HG03108 (cell line): Measurements from ENCODE around the gene NIT1.
"Not testable (repeated sequence)": the region's sequence is repeated elsewhere in the genome, so short reads cannot be mapped to it uniquely, and the experiment has no call there.

Source experiments
- ATAC-seq: cut with Tn5 transposase; IDR thresholded peaks from one replicate; pipeline ENCODE4 v1.9.1; 2021; ENCODE audit warnings: moderate library complexity; ENCODE audit not compliant: unreplicated experiment

NIT1 gene

DNA sequence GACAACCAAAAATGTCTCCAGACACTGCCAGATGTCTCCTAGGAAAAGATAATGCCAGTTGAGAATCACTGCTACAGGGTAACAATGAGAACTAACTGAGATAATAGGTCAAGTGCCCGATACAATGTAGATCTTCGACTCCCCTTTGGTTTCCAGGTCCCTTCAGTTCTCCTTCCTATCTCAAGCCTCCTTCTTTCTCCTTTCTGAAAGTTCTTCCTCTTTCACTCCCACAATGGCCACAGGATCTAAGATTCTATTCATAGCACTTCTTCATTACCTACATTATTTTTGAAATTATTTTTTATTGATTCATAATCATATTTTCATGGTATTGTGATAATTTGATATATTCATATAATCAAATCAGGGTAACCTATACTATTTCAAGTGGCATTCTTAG is 6.4 kb upstream of the NIT1 start:
- no peak for ATAC-seq

DNA sequence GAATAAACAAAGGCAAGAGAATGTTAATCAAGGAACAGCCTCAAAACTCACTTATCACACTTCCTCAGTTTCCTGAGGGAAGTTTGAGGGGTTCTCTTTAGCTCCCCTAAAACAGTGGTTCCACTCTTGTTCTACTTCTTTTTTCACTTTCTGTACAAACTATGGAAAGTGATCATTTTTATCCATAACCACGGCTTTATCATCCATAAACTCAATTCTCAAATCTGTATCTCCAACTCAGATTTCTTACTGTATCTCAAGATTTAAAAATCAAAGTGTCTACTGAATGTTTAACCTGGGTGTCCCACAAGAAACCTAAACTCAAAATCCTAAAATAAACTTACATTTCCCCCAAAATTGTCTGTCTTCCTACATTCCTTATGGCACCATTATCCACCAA is 4.0 kb upstream of the NIT1 start:
- no peak for ATAC-seq

DNA sequence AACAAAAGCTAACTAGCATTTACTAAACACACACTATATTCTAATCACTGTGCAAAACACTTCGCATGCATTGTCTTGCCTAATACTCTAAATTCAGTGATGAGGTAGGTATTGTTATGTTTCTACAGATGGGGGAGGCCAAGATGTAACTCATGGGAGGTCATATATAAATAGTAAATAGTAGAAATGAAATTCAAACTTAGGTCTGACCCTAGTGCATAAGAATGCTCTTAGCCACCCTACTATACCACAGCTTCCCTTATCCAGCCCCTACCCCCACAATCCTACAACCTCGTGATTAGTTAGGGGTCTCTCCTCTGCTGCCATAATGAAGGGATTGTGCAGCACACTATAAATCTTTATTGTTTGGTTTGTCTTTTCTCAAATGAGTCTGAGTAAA is 3.3 kb upstream of the NIT1 start:
- ATAC-seq: no peak

DNA sequence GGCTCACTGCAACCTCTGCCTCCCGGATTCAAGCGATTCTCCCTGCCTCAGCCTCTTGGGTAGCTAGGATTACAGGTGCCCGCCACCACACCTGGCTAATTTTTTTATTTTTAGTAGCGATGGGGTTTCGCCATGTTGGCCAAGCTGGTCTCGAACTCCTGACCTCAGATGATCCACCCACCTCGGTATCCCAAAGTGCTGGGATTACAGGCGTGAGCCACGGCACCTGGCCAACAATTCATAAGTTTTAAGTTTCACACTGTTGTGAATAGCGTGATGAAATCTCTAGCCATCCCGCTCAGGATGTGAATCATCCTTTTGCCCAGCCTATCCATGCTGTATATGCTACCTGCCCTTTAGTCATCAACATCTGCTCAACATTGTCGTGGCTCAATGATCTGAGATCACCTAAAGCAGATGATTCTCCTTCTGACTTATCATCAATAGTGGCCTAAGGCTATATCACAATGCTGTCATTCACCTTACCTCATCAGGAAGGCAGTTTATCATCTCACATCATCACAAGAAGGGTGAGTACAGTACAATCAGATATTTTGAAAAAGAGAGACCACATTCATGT is 2.7 kb upstream of the NIT1 start:
- no peak for ATAC-seq

DNA sequence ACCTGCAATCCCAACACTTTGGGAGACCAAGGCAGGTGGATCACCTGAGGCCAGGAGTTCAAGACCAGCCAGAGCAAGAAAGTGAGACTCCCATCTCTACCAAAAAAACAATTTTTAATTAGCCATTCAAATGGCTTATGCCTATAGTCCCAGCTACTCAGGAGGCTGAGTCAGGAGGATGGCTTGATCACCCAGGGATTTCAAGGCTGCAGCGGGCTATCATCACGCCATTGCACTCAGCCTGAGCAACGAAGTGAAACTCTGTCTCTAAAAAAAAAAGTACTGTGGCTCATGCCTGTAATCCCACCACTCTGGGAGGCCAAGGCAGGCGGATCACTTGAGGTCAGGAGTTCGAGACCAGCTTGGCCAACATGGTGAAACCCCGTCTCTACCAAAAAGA is 1.9 kb upstream of the NIT1 start:
- not testable (repeated sequence) for ATAC-seq

DNA sequence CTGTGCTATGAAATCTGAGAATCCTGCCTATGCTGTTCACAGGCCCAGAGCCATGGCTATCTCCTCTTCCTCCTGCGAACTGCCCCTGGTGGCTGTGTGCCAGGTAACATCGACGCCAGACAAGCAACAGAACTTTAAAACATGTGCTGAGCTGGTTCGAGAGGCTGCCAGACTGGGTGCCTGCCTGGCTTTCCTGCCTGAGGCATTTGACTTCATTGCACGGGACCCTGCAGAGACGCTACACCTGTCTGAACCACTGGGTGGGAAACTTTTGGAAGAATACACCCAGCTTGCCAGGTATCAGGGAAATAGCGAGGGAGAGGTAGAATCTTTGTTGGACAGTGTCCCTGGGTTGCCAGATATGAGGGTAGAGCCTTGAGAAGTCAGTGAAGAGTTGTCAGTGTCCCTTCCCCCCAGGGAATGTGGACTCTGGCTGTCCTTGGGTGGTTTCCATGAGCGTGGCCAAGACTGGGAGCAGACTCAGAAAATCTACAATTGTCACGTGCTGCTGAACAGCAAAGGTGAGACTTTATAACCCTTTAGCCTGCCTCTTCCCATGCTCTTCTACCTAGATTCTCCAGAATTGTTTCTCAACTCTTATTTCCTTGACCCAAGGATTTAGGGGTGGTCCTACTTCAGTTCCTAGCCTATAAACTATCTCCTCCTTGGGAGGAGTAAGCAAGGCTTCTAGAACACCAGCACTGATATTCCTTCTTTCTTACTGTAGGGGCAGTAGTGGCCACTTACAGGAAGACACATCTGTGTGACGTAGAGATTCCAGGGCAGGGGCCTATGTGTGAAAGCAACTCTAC is 1.4 kb downstream of the NIT1 start:
- ATAC-seq: peak; percentile 40

DNA sequence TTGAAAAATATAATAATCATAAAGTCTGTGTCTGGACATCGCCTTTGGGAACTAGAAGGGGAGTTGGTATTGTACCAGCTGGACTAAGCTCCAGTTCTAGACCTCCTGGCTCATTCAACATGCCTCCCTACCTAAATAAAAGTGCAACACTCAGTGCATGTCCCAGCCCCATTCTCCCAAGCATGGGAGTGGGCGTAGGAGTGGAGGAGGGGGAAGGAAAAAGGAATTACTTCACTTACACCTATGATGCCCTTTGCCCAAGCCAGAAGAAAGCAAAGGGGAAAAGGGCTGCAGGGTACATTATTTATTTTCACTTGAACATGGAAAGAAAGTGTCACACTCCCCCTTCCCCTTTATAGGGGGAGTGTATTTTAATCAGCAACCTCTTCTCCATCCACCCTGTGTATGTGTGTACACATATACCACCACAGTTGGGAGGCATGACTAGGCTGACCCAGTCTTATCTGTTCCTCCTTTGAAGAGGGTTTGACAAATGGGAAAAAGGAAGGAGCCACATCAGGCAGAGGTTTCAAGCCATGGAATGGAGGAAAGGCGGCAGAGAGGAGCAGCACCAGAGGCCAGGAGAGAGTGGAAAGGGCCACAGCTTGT is 3.2 kb downstream of the NIT1 start:
- no peak for ATAC-seq

DNA sequence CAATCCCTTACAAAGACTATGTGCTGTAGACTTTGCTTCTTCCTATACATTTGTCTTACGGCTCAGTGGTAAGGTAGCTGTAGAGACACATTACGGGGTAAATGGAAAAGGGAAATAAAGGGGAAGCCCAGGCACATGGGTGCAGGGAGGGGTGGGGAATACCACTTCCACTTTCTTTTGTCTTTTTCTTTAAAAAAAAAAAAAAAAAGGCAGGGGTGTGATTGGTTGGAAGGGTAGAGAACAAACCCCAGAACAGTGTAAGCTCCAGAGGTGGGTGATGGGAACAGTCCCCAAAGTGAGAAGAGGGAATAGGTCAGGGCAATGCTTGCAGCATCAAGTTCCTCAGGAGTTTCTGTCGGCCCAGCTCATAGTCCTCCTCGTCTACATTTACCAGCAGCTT is 3.9 kb downstream of the NIT1 start:
- ATAC-seq: no peak

DNA sequence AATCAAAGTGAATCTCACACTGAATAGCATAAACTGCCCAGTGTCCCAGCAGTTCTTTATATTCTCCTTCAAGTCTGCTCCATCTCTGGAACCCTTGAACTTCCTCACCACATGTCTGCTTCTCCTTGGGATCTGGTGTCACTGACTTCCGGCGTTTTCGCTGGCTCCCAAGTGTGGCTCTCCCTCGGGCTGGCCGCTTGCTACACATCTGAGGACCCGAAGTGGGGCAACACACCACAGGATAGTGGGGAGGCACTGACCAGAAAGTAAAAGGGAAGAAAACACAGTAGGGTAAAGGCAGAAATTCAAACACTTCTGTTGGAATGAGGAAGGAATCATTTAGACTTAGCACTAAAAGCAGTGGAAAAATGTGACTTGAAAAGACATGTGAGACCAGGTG is 5.1 kb downstream of the NIT1 start:
- no peak for ATAC-seq

DNA sequence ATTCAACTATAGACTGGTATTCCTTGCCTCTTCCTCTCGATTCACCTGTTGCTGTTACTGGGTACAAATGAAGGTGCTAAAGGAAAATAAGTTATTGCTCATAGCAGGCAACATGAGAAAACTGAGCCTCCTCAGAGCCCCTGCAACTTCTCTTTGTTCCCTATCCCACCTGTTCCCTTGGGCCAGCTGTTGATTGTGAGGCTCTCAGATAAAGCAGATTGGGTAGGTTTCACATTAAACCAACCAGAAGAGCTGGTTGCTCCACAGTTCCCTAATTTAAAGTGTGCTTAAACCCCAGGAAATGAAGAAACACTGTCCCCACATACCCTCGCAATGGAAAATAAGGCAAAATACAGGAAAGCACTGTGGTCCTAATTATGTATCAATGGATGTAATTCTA is 9.7 kb downstream of the NIT1 start:
- no peak for ATAC-seq

DNA sequence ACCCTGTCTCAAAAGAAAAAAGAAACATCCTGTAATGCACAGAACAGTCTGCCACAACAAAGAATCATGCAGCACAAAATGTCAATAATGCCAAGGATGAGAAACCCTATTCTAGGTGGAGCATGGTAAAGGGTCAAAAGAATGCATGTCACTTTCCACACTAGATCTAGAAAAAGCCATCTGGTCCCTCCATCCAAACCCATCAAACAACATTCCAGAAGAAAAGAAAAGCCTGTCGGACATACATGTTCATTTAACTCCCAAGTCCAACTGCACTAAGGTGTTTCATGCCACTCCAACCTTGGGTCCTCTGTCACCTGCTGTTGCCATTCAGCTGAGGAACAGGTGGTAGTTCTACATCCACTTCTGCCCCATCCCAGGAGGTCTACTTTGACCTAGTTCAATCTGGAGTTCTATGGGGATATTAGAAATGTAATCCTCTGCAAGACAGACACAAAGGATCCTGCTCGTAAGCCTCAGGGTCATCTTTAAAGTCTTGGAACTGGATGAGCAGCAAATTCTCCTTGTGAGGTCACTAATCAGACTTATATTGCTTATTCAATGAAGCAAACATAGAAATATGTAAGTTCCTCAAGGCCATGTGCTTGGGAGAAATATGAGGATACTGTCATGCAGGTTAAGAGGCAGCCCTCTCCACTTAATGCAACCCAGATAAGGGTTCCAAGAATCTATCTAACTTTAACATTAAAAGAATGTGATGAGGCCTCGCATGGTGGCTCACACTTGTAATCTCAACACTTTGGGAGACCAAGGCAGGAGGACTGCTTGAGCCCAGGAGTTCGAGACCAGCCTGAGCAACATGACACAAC is 10.9 kb downstream of the NIT1 start:
- no peak for ATAC-seq

DNA sequence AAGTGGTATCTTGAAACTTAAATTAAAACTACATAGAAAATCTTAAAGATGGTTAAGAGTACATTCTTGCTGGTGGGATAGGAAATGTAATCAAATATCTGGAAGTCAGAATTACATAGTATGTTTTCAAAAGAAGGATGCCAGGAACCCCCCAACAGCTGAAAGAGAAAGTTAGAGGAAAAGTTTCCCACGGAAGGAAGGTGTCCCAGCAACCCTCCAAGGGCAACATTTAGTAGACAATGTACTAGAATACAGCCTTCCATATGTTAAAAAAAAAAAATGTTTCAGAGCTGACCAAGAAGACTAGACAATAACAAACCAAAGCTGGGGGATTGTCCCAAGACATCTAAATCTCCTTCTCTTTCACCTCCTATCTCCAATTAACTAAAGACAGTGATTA is 12.4 kb downstream of the NIT1 start:
- ATAC-seq: no peak

DNA sequence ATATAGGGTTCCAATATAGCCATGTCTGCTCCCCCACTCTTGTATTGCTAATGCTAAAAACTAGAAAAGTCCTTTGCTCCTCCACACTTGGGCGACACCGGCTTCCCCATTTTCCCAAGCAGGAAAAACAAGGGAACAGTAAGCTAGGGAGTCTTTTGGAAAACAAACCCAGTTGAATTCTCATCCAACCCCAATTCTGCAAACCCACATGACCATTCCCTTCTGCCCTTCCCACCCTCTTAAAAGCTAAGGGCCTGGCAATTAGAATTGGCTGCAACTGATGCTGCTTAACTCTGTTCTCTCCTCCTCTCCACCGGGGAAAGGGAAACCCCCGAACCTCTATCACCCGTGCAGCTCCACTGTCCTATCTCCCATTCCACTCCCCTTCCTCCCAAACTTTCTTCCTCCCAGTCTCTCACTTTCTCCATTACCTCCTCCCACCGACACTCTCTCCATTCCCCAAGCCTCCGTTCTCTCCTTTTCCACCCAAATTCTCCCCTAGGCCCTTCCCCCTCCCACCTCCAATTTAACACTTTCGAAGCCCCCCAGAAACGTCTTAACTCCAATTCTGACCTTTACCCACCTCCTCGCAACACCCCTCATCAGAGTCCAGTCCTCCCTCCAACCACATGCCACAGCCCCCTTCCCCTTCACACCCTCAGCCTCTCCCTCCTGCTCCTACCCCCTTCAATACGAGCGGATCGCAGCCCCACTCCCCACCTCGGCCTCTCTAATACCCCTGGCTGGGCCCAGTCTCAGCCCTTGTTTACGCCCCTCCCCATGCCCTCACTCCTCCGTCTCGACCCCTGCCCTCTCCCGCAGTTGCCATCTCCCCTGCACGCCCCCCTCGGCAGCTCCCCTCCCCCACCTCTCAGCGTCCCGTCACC is 13.9 kb downstream of the NIT1 start:
- ATAC-seq: no peak

DNA sequence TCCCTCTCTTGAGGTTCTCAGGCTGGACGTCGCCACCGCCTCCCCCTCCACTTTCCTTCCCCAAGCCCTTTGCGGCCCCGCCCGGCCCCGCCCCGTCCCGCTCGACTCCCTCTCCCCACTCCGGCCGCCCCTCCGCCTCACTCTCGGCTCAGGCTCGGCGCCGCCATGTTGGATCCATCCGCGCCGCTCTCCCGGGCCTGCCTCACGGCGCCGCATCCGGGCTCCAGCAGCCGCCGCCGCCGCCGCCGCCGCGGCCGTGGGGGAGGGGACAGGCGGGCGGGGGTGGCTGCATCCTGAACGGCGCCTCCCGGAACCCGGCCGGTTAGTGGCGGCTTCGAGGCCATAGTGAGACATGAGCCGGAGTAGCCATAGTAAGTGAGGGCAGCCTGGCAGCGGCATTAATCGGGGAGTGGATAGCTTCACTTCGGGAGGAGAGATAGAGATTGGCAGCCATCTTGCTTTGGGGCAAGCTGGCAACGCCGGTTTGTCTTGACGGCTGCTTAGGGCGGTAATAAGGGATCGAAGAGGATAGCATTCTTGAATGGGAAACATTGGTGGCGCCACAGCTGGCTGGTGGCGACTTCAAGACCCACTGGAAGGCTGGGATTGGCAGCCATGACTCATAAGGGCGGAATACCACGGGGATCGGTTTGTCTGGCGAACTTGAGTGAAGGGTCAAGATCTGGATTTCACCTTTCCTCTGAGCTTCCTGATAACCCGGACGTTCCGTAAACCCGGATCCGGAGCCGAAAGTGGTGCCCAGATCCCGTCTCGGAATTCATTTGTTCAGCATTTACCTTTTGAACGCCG is 14.7 kb downstream of the NIT1 start, which contains the start of gene DEDD:
TSS of gene DEDD (minus strand) at position 258 of the 810 bp plus-strand sequence. CDS start 8,205 bp downstream, outside the sequence.
- peak; percentile 95 for ATAC-seq

DNA sequence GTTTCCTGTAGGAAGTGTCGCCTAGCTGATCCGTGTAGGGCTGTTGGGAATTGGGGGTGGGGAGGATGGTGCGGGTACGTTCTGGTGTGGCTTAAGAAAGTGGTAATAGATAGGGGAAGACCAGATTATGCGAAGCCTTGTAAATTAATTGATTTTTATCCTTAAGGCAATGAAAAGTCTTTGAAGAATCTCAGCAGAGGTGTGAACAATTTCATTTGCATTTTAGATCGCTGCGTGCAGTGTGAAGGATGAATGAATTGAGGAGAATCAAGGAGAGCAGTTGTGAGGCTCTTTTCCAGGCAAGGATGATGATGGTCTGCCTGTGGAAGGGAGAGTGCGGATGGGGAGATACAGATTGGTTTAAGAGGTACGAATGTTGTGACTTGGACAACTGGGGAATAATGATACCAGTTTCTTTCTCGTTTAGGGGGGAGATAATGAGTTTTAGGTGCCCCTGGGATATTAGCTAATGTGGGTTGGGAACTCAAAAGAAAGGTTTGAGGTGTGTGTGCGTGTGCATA is 15.4 kb downstream of the NIT1 start:
- no peak for ATAC-seq

DNA sequence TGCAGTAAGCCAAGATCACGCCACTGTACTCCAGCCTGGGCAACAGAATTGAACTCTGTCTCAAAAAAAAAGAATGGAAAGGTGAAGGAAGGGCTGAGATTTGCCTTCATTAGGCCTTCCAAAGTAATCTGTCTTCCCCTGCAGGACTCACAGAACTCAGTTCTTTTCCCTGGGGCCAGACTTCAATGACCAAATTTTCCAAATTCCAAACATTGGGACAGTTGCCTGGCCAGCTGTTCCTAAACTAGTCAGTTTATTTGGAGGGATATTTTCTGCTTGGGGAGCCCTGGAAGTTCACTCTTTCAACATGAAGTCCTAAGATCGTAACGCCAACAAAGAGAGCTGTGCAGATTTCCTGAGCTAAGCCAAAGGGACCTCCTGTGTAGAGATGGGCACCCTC is 20.0 kb downstream of the NIT1 start:
- ATAC-seq: no peak

DNA sequence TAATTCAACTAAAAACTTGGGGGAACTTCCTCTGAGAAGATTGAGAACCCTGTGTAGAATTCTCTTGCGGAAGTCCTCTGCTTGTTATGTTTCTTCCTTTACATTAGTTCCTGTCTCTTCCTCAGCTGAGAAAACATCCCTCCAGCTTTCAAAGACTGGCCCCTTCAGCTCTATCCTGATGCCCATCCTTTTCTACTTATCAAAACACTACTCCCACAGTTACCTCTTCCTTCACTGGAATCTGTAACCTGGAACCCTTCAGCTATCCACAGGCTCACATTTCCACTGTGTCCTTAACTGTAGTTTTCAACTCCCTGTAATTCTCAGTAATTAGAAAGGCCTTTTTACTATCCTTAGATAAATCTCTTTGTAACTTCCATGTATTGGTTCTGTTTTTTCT is 20.5 kb downstream of the NIT1 start:
- ATAC-seq: no peak

DNA sequence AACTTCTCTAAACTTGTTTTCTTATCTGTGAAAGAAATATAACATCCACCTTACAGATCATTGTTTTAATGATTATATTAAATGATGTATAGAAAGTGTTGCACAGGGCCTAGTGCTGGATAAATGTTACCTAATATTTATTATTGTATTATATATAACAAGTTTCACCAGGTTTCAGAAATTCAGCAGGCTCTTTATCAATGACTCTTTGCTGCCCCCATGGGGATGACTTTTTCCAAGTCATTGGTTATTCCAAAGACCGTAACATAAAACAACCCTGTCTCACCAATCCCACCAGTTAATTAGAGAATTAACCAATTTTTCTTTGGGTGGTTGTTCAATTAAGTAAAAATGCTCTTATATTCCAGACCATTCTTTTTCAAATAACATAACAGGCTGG is 21.9 kb downstream of the NIT1 start:
- ATAC-seq: no peak

DNA sequence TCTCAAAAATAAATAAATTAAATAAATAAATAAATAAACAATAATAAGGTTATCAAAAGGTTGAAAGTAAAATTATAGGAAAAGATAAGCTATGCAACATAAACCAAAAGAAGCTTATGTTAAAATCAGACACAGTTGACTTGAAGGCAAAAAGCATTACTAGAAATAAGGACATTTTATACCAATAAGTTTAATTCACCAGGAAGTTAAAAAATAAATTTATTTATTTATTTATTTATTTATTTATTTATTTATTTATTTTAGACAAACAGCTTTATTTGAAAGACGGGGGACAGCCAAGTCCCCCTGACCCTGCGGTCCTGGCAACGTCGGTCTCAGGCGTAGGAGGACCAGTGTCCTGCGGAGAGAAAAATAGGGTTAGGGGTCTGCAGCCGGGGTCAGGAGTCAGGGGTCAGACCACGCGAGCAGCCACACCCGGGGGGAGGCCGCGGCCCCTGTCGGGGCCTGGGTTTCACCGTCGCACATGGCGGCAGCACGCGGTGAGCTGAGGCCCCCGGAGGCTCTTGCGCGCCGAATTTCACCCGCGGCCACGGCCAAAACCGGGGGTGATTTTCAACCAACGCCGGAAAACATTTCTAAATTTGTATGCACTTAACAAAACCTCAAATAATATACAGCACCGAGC is 23.0 kb downstream of the NIT1 start:
- ATAC-seq: no peak
